HepG2 (cell line): ENCODE results near the gene TEKT5. TPM values are rescaled to one million over a fixed set of nuclear protein-coding genes. Genes with fewer than 3 reads are reported as not detected.

Experiments
- GABPA ChIP-seq, 2 experiments: IDR thresholded peaks; 2 replicates each; pipeline ENCODE4 v1.6.1; 2011 to 2016; ENCODE audit warnings: low read depth in 2 of 2, low read length in 1 of 2, missing biosample characterization in 1 of 2, missing genetic modification characterization in 1 of 2
- GATAD2A ChIP-seq: IDR thresholded peaks from 2 replicates; pipeline ENCODE4 v1.6.1; 2016
- HOMEZ ChIP-seq: IDR thresholded peaks from 2 replicates; pipeline ENCODE4 v1.6.1; 2016; ENCODE audit warnings: low read depth
- MIER2 ChIP-seq: IDR thresholded peaks from 2 replicates; pipeline ENCODE4 v1.6.1; 2016; ENCODE audit warnings: missing biosample characterization, missing genetic modification reagents
- MTA3 ChIP-seq: sonication (generic); formaldehyde crosslinking; IDR thresholded peaks from 2 replicates; pipeline ENCODE4 v1.4.0; 2020; ENCODE audit warnings: missing genetic modification reagents
- NR2F6 ChIP-seq, 2 experiments: IDR thresholded peaks; 2 replicates each; pipeline ENCODE4 v1.6.1; 2016; ENCODE audit warnings: antibody characterized with exemption in 1 of 2, mild to moderate bottlenecking in 1 of 2
- PHF5A ChIP-seq: IDR thresholded peaks from one replicate; pipeline ENCODE4 v1.6.1; 2018; ENCODE audit warnings: low read depth, missing genetic modification reagents; ENCODE audit not compliant: unreplicated experiment
- SNAPC5 ChIP-seq: sonication (generic); formaldehyde crosslinking; IDR thresholded peaks from 2 replicates; pipeline ENCODE4 v1.8.1; 2023; ENCODE audit warnings: mild to moderate bottlenecking, missing genetic modification reagents, borderline replicate concordance
- TCF12 ChIP-seq, 2 experiments: fragments of 450-650 bp in 1 of 2; sonication (generic) in 1 of 2; formaldehyde crosslinking in 1 of 2; IDR thresholded peaks; 2 replicates each; pipeline versions ENCODE4 v1.6.1 to v1.8.0; 2017 to 2022; ENCODE audit warnings: antibody characterized with exemption in 1 of 2, mild to moderate bottlenecking in 1 of 2, missing genetic modification reagents in 1 of 2, moderate library complexity in 1 of 2
- TEF ChIP-seq: sonication (generic); formaldehyde crosslinking; IDR thresholded peaks from 2 replicates; pipeline ENCODE4 v1.5.0; 2020; ENCODE audit warnings: missing genetic modification reagents
- THAP11 ChIP-seq: IDR thresholded peaks from 2 replicates; pipeline ENCODE4 v1.6.1; 2016; ENCODE audit warnings: missing biosample characterization, missing genetic modification reagents
- WIZ ChIP-seq: sonication (generic); formaldehyde crosslinking; IDR thresholded peaks from 2 replicates; pipeline ENCODE4 v1.5.1; 2020; ENCODE audit warnings: mild to moderate bottlenecking, missing genetic modification reagents
- ZBTB25 ChIP-seq: IDR thresholded peaks from 2 replicates; pipeline ENCODE4 v1.6.1; 2018; ENCODE audit warnings: missing genetic modification reagents
- ZBTB3 ChIP-seq: sonication (generic); formaldehyde crosslinking; IDR thresholded peaks from 2 replicates; pipeline ENCODE4 v1.4.0; 2020; ENCODE audit warnings: low read depth, mild to moderate bottlenecking, moderate library complexity, missing genetic modification reagents, borderline replicate concordance
- ZNF180 ChIP-seq: sonication (generic); formaldehyde crosslinking; IDR thresholded peaks from 2 replicates; pipeline ENCODE4 v1.4.0; 2020; ENCODE audit warnings: low read depth, missing genetic modification reagents, borderline replicate concordance
- ZNF441 ChIP-seq: sonication (generic); formaldehyde crosslinking; IDR thresholded peaks from 2 replicates; pipeline ENCODE4 v1.7.0; 2021; ENCODE audit warnings: missing genetic modification reagents, borderline replicate concordance
- ZNF781 ChIP-seq: sonication (generic); formaldehyde crosslinking; IDR thresholded peaks from 2 replicates; pipeline ENCODE4 v1.5.1; 2020; ENCODE audit warnings: borderline replicate concordance, mild to moderate bottlenecking, missing genetic modification reagents; ENCODE audit errors: not compliant biosample characterization
- ZNF850 ChIP-seq: sonication (generic); formaldehyde crosslinking; conservative IDR thresholded peaks from 2 replicates; pipeline ENCODE4 v1.9.0; 2021; ENCODE audit warnings: mild to moderate bottlenecking, missing genetic modification reagents
- polyA plus RNA-seq, 8 experiments: library from polyadenylated mRNA; depleted of rRNA in 3 of 8; stranded (reverse) in 7 of 8; unstranded in 1 of 8; fragments of >200 nt; fragmentation: Illumina TruSeq in 4 of 8; extraction: Trizol in 4 of 8; gene quantifications; 2 replicates each; pipeline versions ENCODE4 v1.2.1 to v1.2.3, GENCODE V29; 2011 to 2016; ENCODE audit warnings: low read depth in 4 of 8, missing spikeins in 1 of 8, mixed read lengths in 1 of 8; ENCODE audit not compliant: insufficient read depth in 1 of 8
- total RNA-seq, 5 experiments: library from RNA; depleted of rRNA; stranded (reverse); fragments of >200 nt; fragmentation: Illumina TruSeq; extraction: Trizol; gene quantifications; 2 replicates each; pipeline ENCODE4 v1.2.3, GENCODE V29; 2016; ENCODE audit warnings: low read depth in 1 of 5
- TF ChIP-seq, protein P1 (sequence below): sonication (generic); formaldehyde crosslinking; IDR thresholded peaks from 2 replicates; pipeline ENCODE4 v1.8.1; 2022; ENCODE audit warnings: low read depth, mild to moderate bottlenecking, missing genetic modification reagents

The TEKT5 gene
- total and polyA plus RNA-seq, 2 of the 13 experiments (the other 11 are each of a cell fraction or from before 2014, with no cell fraction given), result 0.16 TPM; not detected in 1

- TF ChIP-seq MTA3, result 0 out of 2 replicates have a peak, but pooled peaks have one; percentile 24
- TF ChIP-seq SNAPC5 (CRISPR knock-in tag), result no peak
- peak; percentile 50; the same call in 1 of the 2 replicates for TF ChIP-seq ZNF441 (CRISPR knock-in tag)
- TF ChIP-seq, protein P1, sequence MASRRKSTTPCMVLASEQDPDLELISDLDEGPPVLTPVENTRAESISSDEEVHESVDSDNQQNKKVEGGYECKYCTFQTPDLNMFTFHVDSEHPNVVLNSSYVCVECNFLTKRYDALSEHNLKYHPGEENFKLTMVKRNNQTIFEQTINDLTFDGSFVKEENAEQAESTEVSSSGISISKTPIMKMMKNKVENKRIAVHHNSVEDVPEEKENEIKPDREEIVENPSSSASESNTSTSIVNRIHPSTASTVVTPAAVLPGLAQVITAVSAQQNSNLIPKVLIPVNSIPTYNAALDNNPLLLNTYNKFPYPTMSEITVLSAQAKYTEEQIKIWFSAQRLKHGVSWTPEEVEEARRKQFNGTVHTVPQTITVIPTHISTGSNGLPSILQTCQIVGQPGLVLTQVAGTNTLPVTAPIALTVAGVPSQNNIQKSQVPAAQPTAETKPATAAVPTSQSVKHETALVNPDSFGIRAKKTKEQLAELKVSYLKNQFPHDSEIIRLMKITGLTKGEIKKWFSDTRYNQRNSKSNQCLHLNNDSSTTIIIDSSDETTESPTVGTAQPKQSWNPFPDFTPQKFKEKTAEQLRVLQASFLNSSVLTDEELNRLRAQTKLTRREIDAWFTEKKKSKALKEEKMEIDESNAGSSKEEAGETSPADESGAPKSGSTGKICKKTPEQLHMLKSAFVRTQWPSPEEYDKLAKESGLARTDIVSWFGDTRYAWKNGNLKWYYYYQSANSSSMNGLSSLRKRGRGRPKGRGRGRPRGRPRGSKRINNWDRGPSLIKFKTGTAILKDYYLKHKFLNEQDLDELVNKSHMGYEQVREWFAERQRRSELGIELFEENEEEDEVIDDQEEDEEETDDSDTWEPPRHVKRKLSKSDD (CRISPR knock-in tag), result no peak
- TF ChIP-seq ZBTB25 (CRISPR knock-in tag), result peak; percentile 52; the same call in 1 of the 2 replicates
- no peak for TF ChIP-seq GABPA (IDR thresholded peaks at IDR 0.05; ENCODE audit: low read depth, low read length)
- TF ChIP-seq GABPA (CRISPR knock-in tag; IDR thresholded peaks at IDR 0.05; ENCODE audit: low read depth), result no peak
- no peak; the same call in 1 of the 2 replicates for TF ChIP-seq TEF (CRISPR knock-in tag)
- TF ChIP-seq ZBTB3 (CRISPR knock-in tag), result peak; percentile 86; the same call in 1 of the 2 replicates
- no peak for TF ChIP-seq NR2F6 (IDR thresholded peaks at IDR 0.05)
- TF ChIP-seq NR2F6 (CRISPR knock-in tag; IDR thresholded peaks at IDR 0.05), result peak; percentile 68
- TF ChIP-seq HOMEZ, result peak; percentile 20
- peak; percentile 64 for TF ChIP-seq THAP11
- TF ChIP-seq ZNF781 (CRISPR knock-in tag), result peak; percentile 49
- TF ChIP-seq TCF12 (IDR thresholded peaks at IDR 0.05), result no peak
- peak; percentile 91 for TF ChIP-seq TCF12 (CRISPR knock-in tag; IDR thresholded peaks at IDR 0.05)
- TF ChIP-seq GATAD2A (CRISPR knock-in tag), result peak; percentile 67
- TF ChIP-seq PHF5A, result no peak
- TF ChIP-seq WIZ (CRISPR knock-in tag), result peak; percentile 87
- no peak for TF ChIP-seq ZNF850 (CRISPR knock-in tag)
- peak; percentile 78 for TF ChIP-seq ZNF180 (CRISPR knock-in tag)
- TF ChIP-seq MIER2 (CRISPR knock-in tag), result peak; percentile 59
Measured at GRCh38 chr16:10579965-10580882, 114.5 kb downstream of the TEKT5 start, which contains the start of gene EMP2 (continued).
